ENCODE data around the gene TBXA2R. TPM values are rescaled to one million over a fixed set of nuclear protein-coding genes. Genes with fewer than 3 reads are reported as not detected.
"Not testable (repeated sequence)": the region's sequence is repeated elsewhere in the genome, so short reads cannot be mapped to it uniquely, and the experiment has no call there.

The TBXA2R gene
- total and polyA plus RNA-seq, 2 experiments from 2014 or later: 0.70 to 2.0 TPM

GRCh38 chr19:3572132-3572854, 34.4 kb downstream of the TBXA2R start:
- peak overlapping the region; percentile 53 for H2AFZ ChIP-seq
- H3K9me2 ChIP-seq (replicated peaks; ENCODE audit: insufficient read depth): no peaks in the 10 kb centered on the region
- peaks cover 3% of the 10 kb centered on the region for H3K79me2 ChIP-seq
- H3K9me3 ChIP-seq (ENCODE audit: low read depth): no peaks in the 10 kb centered on the region
- peaks cover 9% of the 10 kb centered on the region for H3K4me1 ChIP-seq (ENCODE audit: insufficient read depth)
- H3K4me2 ChIP-seq: peak overlapping the region; percentile 76
- H3K4me3 ChIP-seq: no peak overlapping the region
- H4K20me1 ChIP-seq (ENCODE audit: insufficient read depth, poor library complexity, severe bottlenecking): peaks cover 3% of the 10 kb centered on the region
- H3K27ac ChIP-seq: no peak overlapping the region
- H3K36me3 ChIP-seq (replicated peaks; ENCODE audit: insufficient read depth, low read depth): no peaks in the 10 kb centered on the region
- no peaks in the 10 kb centered on the region for H3K27me3 ChIP-seq
- DNase-seq (ENCODE audit: low spot score): peak; percentile 100
- TF ChIP-seq EZH2 (IDR thresholded peaks at IDR 0.05; ENCODE audit: borderline replicate concordance) (no peak), CTCF (IDR thresholded peaks at IDR 0.05; ENCODE audit: poor library complexity) (no peak), EZH2phosphoT487 (IDR thresholded peaks at IDR 0.05; ENCODE audit: low read depth, severe bottlenecking, unreplicated experiment) (no peak)
- WGBS (ENCODE audit: low lambda C conversion rate, missing lambda C conversion rate): 6% methylated on average over 46 of the region's 48 CpGs

- Histone ChIP-seq H3K27me3 (no peaks in the 10 kb centered on the region), H3K36me3 (replicated peaks; ENCODE audit: insufficient read depth, low read depth) (no peaks in the 10 kb centered on the region), H2AFZ (no peak overlapping the region), H3K27ac (no peak overlapping the region), H3K79me2 (peaks cover 3% of the 10 kb centered on the region), H3K9me3 (ENCODE audit: low read depth) (no peaks in the 10 kb centered on the region), H3K4me3 (no peak overlapping the region), H3K9me2 (replicated peaks; ENCODE audit: insufficient read depth) (no peaks in the 10 kb centered on the region), H3K4me2 (no peak overlapping the region), H3K4me1 (ENCODE audit: insufficient read depth) (no peaks in the 10 kb centered on the region), H4K20me1 (ENCODE audit: insufficient read depth, poor library complexity, severe bottlenecking) (peaks cover 3% of the 10 kb centered on the region)
- no peak for DNase-seq (ENCODE audit: low spot score)
- TF ChIP-seq CTCF (IDR thresholded peaks at IDR 0.05; ENCODE audit: poor library complexity) (no peak), EZH2phosphoT487 (IDR thresholded peaks at IDR 0.05; ENCODE audit: low read depth, severe bottlenecking, unreplicated experiment) (no peak), EZH2 (IDR thresholded peaks at IDR 0.05; ENCODE audit: borderline replicate concordance) (no peak)
- WGBS (ENCODE audit: low lambda C conversion rate, missing lambda C conversion rate): 91% methylated on average over 7 of the region's 7 CpGs
Observed at GRCh38 chr19:3570606-3571011, 36.1 kb downstream of the TBXA2R start.

GRCh38 chr19:3570042-3570441, 36.6 kb downstream of the TBXA2R start:
- H3K36me3 ChIP-seq (replicated peaks; ENCODE audit: insufficient read depth, low read depth); H3K27ac ChIP-seq; DNase-seq (ENCODE audit: low spot score); H3K9me2 ChIP-seq (replicated peaks; ENCODE audit: insufficient read depth); H2AFZ ChIP-seq; H3K4me1 ChIP-seq (ENCODE audit: insufficient read depth); H3K4me3 ChIP-seq; H3K79me2 ChIP-seq; H3K4me2 ChIP-seq; H3K9me3 ChIP-seq (ENCODE audit: low read depth); H3K27me3 ChIP-seq; H4K20me1 ChIP-seq (ENCODE audit: insufficient read depth, poor library complexity, severe bottlenecking): not testable (repeated sequence)
- WGBS (ENCODE audit: low lambda C conversion rate, missing lambda C conversion rate): 88% methylated on average over 11 of the region's 11 CpGs

GRCh38 chr19:3565139-3565538, 41.5 kb downstream of the TBXA2R start:
- no peaks in the 10 kb centered on the region for H3K9me3 ChIP-seq (ENCODE audit: low read depth)
- 88% methylated on average over 19 of the region's 19 CpGs for WGBS (ENCODE audit: low lambda C conversion rate, missing lambda C conversion rate)
- TF ChIP-seq EZH2 (IDR thresholded peaks at IDR 0.05; ENCODE audit: borderline replicate concordance) (no peak), EZH2phosphoT487 (IDR thresholded peaks at IDR 0.05; ENCODE audit: low read depth, severe bottlenecking, unreplicated experiment) (no peak)

More at GRCh38 chr19:3565139-3565538, 41.5 kb downstream of the TBXA2R start:
- no peaks in the 10 kb centered on the region for H3K9me2 ChIP-seq (replicated peaks; ENCODE audit: insufficient read depth)
- H3K4me3 ChIP-seq: no peak overlapping the region
- H3K27me3 ChIP-seq: no peaks in the 10 kb centered on the region
- no peaks in the 10 kb centered on the region for H3K4me1 ChIP-seq (ENCODE audit: insufficient read depth)
- H2AFZ ChIP-seq: no peak overlapping the region
- no peaks in the 10 kb centered on the region for H3K36me3 ChIP-seq (replicated peaks; ENCODE audit: insufficient read depth, low read depth)
- DNase-seq (ENCODE audit: low spot score): peak; percentile 19
- no peak overlapping the region for H3K27ac ChIP-seq
- no peaks in the 10 kb centered on the region for H4K20me1 ChIP-seq (ENCODE audit: insufficient read depth, poor library complexity, severe bottlenecking)
- no peak overlapping the region for H3K4me2 ChIP-seq
- no peaks in the 10 kb centered on the region for H3K79me2 ChIP-seq
